Esophagus muscularis mucosa (tissue), 4 donors: ENCODE data around the gene MTA3.

Experiments used
- CTCF ChIP-seq, 3 experiments: fragments of 200-600 bp in 2 of 3; fragments of 450-650 bp in 1 of 3; sonication (generic) in 2 of 3; IDR thresholded peaks; one replicate each; pipeline ENCODE4 v1.5.1; 2017 to 2019; ENCODE audit warnings: antibody characterized with exemption in 3 of 3, mild to moderate bottlenecking in 2 of 3, moderate library complexity in 1 of 3
- EP300 ChIP-seq: sonication (generic); formaldehyde crosslinking; IDR thresholded peaks from one replicate; pipeline ENCODE4 v1.6.1; 2017; ENCODE audit warnings: antibody characterized with exemption
- POLR2A ChIP-seq: fragments of 450-650 bp; IDR thresholded peaks from one replicate; pipeline ENCODE4 v1.6.1; 2017; ENCODE audit warnings: antibody characterized with exemption, moderate library complexity, mild to moderate bottlenecking, low read depth
- POLR2AphosphoS5 ChIP-seq, 2 donors: sonication (generic); formaldehyde crosslinking; IDR thresholded peaks; one replicate each; pipeline ENCODE4 v1.6.1; 2017; ENCODE audit warnings: antibody characterized with exemption in 2 of 2

- no peak for TF ChIP-seq POLR2AphosphoS5 (IDR thresholded peaks at IDR 0.05)
- no peak for TF ChIP-seq POLR2A
- no peak for TF ChIP-seq CTCF (IDR thresholded peaks at IDR 0.05)
- TF ChIP-seq EP300, result no peak
Observed at GRCh38 chr2:42557306-42557705, 11.1 kb upstream of the MTA3 start.
